HCT116 (cell line): ENCODE results near the gene NUDT16. TPM values are rescaled to one million over a fixed set of nuclear protein-coding genes. Genes with fewer than 3 reads are reported as not detected.

ENCODE experiments used
- ATAC-seq: fragments of 200-7000 bp; cut with Tn5 transposase; 2 replicates; pipeline ENCODE4 v1.9.1; 2020; ENCODE audit warnings: mild to moderate bottlenecking, moderate library complexity
- BruUV-seq: library from RNA; stranded (reverse); fragments of 400-500 nt; replicated peaks from 2 replicates; lab custom pipeline; 2021; lab: Mats Ljungman, UMichigan
- CTCF ChIA-PET: fragments of 300-600 bp; sonication (Branson Sonifier 250); formaldehyde crosslinking; loops from one replicate; lab custom pipeline; 2021; ENCODE audit warnings: antibody characterized with exemption; lab: Charles Lee
- POLR2A ChIA-PET: fragments of 300-600, 350-600 bp; sonication (Branson Sonifier 250); formaldehyde crosslinking; loops from one replicate; lab custom pipeline; 2021; ENCODE audit warnings: antibody characterized with exemption; lab: Charles Lee
- RAD21 ChIA-PET, 2 experiments: fragments of 300-600 bp; sonication (Branson Sonifier 250); formaldehyde crosslinking; loops; one replicate each; lab custom pipeline; 2023; ENCODE audit warnings: low total read pairs in 2 of 2; ENCODE audit not compliant: uncharacterized antibody in 2 of 2, unreplicated experiment in 2 of 2, low non-redundant PET in 1 of 2; lab: Charles Lee
- DNase-seq: peaks from one replicate; pipeline ENCODE4 v3.0.0-alpha.2; 2010; ENCODE audit warnings: low read depth, low spot score
- H2AFZ ChIP-seq: fragments of 200-600 bp; shearing (Covaris generic), sonication (generic); 2 replicates; pipeline ENCODE4 v1.6.1; 2017; ENCODE audit warnings: low read depth, mixed run types, mixed read lengths, antibody characterized with exemption, low read length; ENCODE audit not compliant: poor library complexity, severe bottlenecking
- H3K27ac ChIP-seq: 2 replicates; pipeline ENCODE4 v1.5.1; 2012; ENCODE audit warnings: low read depth, low read length
- H3K27me3 ChIP-seq: fragments of 200-600 bp; sonication (generic); 2 replicates; pipeline ENCODE4 v1.6.1; 2016; ENCODE audit warnings: mixed run types, low read length, mixed read lengths; ENCODE audit not compliant: insufficient read depth
- H3K36me3 ChIP-seq, 2 experiments: fragments of 200-500 bp in 1 of 2; fragments of 200-600 bp in 1 of 2; sonication (Bioruptor generic) in 1 of 2; sonication (generic) in 1 of 2; 2 replicates each; pipeline versions ENCODE4 v1.5.1 to v1.6.1; 2014 to 2016; ENCODE audit warnings: low read length in 2 of 2, inconsistent platforms in 1 of 2, mixed read lengths in 1 of 2, mixed run types in 1 of 2; ENCODE audit not compliant: insufficient read depth in 2 of 2, control insufficient read depth in 1 of 2
- H3K4me1 ChIP-seq, 2 experiments: fragments of 200-600 bp in 1 of 2; sonication (generic) in 1 of 2; 2 replicates each; pipeline versions ENCODE4 v1.5.1 to v1.6.1; 2012 to 2017; ENCODE audit warnings: low read length in 2 of 2, inconsistent platforms in 1 of 2, mild to moderate bottlenecking in 1 of 2, mixed read lengths in 1 of 2, mixed run types in 1 of 2, moderate library complexity in 1 of 2; ENCODE audit not compliant: insufficient read depth in 2 of 2, control insufficient read depth in 1 of 2
- H3K4me2 ChIP-seq: fragments of 200-600 bp; sonication (generic); 2 replicates; pipeline ENCODE4 v1.6.1; 2017; ENCODE audit warnings: mixed run types, low read length, mixed read lengths
- H3K4me3 ChIP-seq, 2 experiments: fragments of 200-600 bp in 1 of 2; sonication (generic) in 1 of 2; replicated peaks in 1 of 2; 2 replicates each; pipeline ENCODE4 v1.5.1; 2011 to 2016; ENCODE audit warnings: low read length in 2 of 2, control low read depth in 1 of 2, low read depth in 1 of 2, mild to moderate bottlenecking in 1 of 2, mixed read lengths in 1 of 2, mixed run types in 1 of 2
- H3K79me2 ChIP-seq: fragments of 200-600 bp; sonication (generic); 2 replicates; pipeline ENCODE4 v1.6.1; 2017; ENCODE audit warnings: mild to moderate bottlenecking, mixed run types, low read length, moderate library complexity, mixed read lengths; ENCODE audit not compliant: insufficient read depth
- H3K9ac ChIP-seq: fragments of 200-600 bp; sonication (generic); 2 replicates; pipeline ENCODE4 v1.6.1; 2016; ENCODE audit warnings: low read length, mixed read lengths
- H3K9me2 ChIP-seq: fragments of 200-600 bp; sonication (generic), shearing (Covaris generic); 2 replicates; pipeline ENCODE4 v1.6.1; 2017; ENCODE audit warnings: mixed run types, mild to moderate bottlenecking, moderate library complexity; ENCODE audit not compliant: insufficient read depth
- H3K9me3 ChIP-seq, 2 experiments: fragments of 200-500 bp in 1 of 2; fragments of 200-600 bp in 1 of 2; sonication (Bioruptor generic) in 1 of 2; sonication (generic) in 1 of 2; 2 replicates each; pipeline ENCODE4 v1.6.1; 2014 to 2017; ENCODE audit warnings: low read length in 2 of 2, mixed read lengths in 2 of 2, inconsistent platforms in 1 of 2, low read depth in 1 of 2, mild to moderate bottlenecking in 1 of 2, mixed run types in 1 of 2, moderate library complexity in 1 of 2; ENCODE audit not compliant: control insufficient read depth in 1 of 2, insufficient read depth in 1 of 2
- H4K20me1 ChIP-seq: fragments of 200-600 bp; sonication (generic), shearing (Covaris generic); 2 replicates; pipeline ENCODE4 v1.6.1; 2017; ENCODE audit warnings: mixed run types, mild to moderate bottlenecking, moderate library complexity; ENCODE audit not compliant: insufficient read depth
- CBX3 ChIP-seq: IDR thresholded peaks from 2 replicates; pipeline ENCODE4 v1.6.1; 2012; ENCODE audit warnings: low read depth
- EGR1 ChIP-seq: IDR thresholded peaks from 2 replicates; pipeline ENCODE4 v1.6.1; 2012; ENCODE audit warnings: low read depth
- ELF1 ChIP-seq: IDR thresholded peaks from 2 replicates; pipeline ENCODE4 v1.6.1; 2012; ENCODE audit warnings: low read depth, borderline replicate concordance
- EZH2 ChIP-seq: fragments of 200-600 bp; sonication (generic); IDR thresholded peaks from 2 replicates; pipeline ENCODE4 v1.6.1; 2017; ENCODE audit warnings: antibody characterized with exemption, mixed run types
- EZH2phosphoT487 ChIP-seq: fragments of 200-600 bp; IDR thresholded peaks from 2 replicates; pipeline ENCODE4 v1.6.1; 2018; ENCODE audit warnings: antibody characterized with exemption, borderline replicate concordance
- FOSL1 ChIP-seq: IDR thresholded peaks from 2 replicates; pipeline ENCODE4 v1.6.1; 2012; ENCODE audit warnings: low read depth
- MAX ChIP-seq: IDR thresholded peaks from 2 replicates; pipeline ENCODE4 v1.6.1; 2012
- POLR2AphosphoS5 ChIP-seq: IDR thresholded peaks from 2 replicates; pipeline ENCODE4 v1.6.1; 2011; ENCODE audit warnings: mild to moderate bottlenecking, low read depth, low read length, moderate library complexity
- RAD21 ChIP-seq: IDR thresholded peaks from 2 replicates; pipeline ENCODE4 v1.6.1; 2012; ENCODE audit warnings: low read depth, mild to moderate bottlenecking
- SIN3A ChIP-seq: IDR thresholded peaks from 2 replicates; pipeline ENCODE4 v1.6.1; 2012; ENCODE audit warnings: low read depth
- SP1 ChIP-seq: IDR thresholded peaks from 2 replicates; pipeline ENCODE4 v1.6.1; 2012; ENCODE audit warnings: low read depth
- SRF ChIP-seq: IDR thresholded peaks from 2 replicates; pipeline ENCODE4 v1.6.1; 2012; ENCODE audit warnings: low read depth
- TCF7L2 ChIP-seq: IDR thresholded peaks from 2 replicates; pipeline ENCODE4 v1.7.0; 2011; ENCODE audit warnings: borderline replicate concordance, inconsistent platforms; ENCODE audit not compliant: insufficient read depth, insufficient read length; ENCODE audit errors: extremely low read depth
- YY1 ChIP-seq: IDR thresholded peaks from 2 replicates; pipeline ENCODE4 v1.6.1; 2011; ENCODE audit warnings: low read length, low read depth, moderate library complexity, mild to moderate bottlenecking; ENCODE audit not compliant: insufficient replicate concordance; ENCODE audit errors: extremely low read depth
- ZBTB33 ChIP-seq: IDR thresholded peaks from 2 replicates; pipeline ENCODE4 v1.6.1; 2011; ENCODE audit warnings: mild to moderate bottlenecking, low read length, moderate library complexity; ENCODE audit not compliant: insufficient replicate concordance; ENCODE audit errors: extremely low read depth
- ZFX ChIP-seq: fragments of 450-650 bp; IDR thresholded peaks from 2 replicates; pipeline ENCODE4 v1.6.1; 2017
- ZNF274 ChIP-seq: fragments of 200-500 bp; sonication (Bioruptor generic); IDR thresholded peaks from 2 replicates; pipeline ENCODE4 v1.6.1; 2014; ENCODE audit warnings: mild to moderate bottlenecking, low read depth, low read length, inconsistent platforms
- intact Hi-C: fragments of 100-400 bp; cut with micrococcal nuclease; formaldehyde crosslinking; loops from 2 replicates; pipeline ENCODE4 v1.10.0; 2022
- total RNA-seq: library from RNA; stranded (reverse); gene quantifications from one replicate; pipeline ENCODE4 v1.2.1, GENCODE V29; 2021; ENCODE audit not compliant: unreplicated experiment
- TF ChIP-seq, protein P1 (sequence below): IDR thresholded peaks from 2 replicates; pipeline ENCODE4 v1.6.1; 2012; ENCODE audit warnings: low read depth

Gene NUDT16
- total RNA-seq, 1 experiment from 2014 or later: 9.7 TPM

DNA sequence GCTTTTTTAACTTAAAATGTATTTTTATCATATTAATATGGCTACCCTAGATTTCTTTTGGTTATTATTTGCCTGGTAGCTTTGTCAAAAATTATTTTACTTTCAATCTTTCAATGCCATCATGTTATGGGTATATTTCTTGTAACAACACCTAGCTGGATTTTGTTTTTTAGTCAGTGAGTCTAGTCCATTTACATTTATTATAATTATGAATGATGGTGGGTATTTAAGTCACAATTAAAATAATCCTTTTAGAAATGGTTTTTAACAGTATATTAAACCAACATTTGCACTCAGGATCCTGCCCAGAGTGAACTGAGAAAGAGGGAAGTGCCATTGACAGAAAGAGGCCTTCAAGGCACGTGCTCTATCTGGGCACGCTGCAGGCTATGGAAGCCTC, 39.8 kb upstream of the NUDT16 start:
- H3K27ac ChIP-seq: no peak overlapping the region
- DNase-seq (no peak), ATAC-seq (no peak)
- no peaks in the 10 kb centered on the region for H4K20me1 ChIP-seq
- RAD21 ChIA-PET: no interaction called here
- intact Hi-C loops: no loop called here
- TF ChIP-seq POLR2AphosphoS5 (no peak), RAD21 (no peak), FOSL1 (no peak), EZH2phosphoT487 (no peak), EZH2 (no peak), TCF7L2 (no peak), ZNF274 (no peak), SRF (no peak), EGR1 (no peak), SP1 (no peak), YY1 (no peak), ELF1 (no peak), ZBTB33 (no peak), ZFX (no peak), MAX (no peak), CBX3 (no peak), SIN3A (no peak)
- TF ChIP-seq, protein P1, sequence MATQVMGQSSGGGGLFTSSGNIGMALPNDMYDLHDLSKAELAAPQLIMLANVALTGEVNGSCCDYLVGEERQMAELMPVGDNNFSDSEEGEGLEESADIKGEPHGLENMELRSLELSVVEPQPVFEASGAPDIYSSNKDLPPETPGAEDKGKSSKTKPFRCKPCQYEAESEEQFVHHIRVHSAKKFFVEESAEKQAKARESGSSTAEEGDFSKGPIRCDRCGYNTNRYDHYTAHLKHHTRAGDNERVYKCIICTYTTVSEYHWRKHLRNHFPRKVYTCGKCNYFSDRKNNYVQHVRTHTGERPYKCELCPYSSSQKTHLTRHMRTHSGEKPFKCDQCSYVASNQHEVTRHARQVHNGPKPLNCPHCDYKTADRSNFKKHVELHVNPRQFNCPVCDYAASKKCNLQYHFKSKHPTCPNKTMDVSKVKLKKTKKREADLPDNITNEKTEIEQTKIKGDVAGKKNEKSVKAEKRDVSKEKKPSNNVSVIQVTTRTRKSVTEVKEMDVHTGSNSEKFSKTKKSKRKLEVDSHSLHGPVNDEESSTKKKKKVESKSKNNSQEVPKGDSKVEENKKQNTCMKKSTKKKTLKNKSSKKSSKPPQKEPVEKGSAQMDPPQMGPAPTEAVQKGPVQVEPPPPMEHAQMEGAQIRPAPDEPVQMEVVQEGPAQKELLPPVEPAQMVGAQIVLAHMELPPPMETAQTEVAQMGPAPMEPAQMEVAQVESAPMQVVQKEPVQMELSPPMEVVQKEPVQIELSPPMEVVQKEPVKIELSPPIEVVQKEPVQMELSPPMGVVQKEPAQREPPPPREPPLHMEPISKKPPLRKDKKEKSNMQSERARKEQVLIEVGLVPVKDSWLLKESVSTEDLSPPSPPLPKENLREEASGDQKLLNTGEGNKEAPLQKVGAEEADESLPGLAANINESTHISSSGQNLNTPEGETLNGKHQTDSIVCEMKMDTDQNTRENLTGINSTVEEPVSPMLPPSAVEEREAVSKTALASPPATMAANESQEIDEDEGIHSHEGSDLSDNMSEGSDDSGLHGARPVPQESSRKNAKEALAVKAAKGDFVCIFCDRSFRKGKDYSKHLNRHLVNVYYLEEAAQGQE: no peak
- H3K4me1 ChIP-seq: no peaks in the 10 kb centered on the region
- H2AFZ ChIP-seq: no peak overlapping the region
- H3K79me2 ChIP-seq: no peaks in the 10 kb centered on the region
- no peak overlapping the region for H3K4me3 ChIP-seq
- no peaks in the 10 kb centered on the region for H3K9me2 ChIP-seq
- H3K4me2 ChIP-seq: no peak overlapping the region
- H3K36me3 ChIP-seq: no peaks in the 10 kb centered on the region
- H3K9ac ChIP-seq: no peak overlapping the region
- CTCF ChIA-PET: no interaction called here
- BruUV-seq: no TSS peak
- no peaks in the 10 kb centered on the region for H3K27me3 ChIP-seq
- POLR2A ChIA-PET: no interaction called here
- no peaks in the 10 kb centered on the region for H3K9me3 ChIP-seq
